UCSD-AML1 (cell line): ENCODE measurements around the gene CD37.

Experiments used
- DNase-seq: peaks from one replicate; lab custom pipeline; 2025; ENCODE audit not compliant: unreplicated experiment; lab: John Stamatoyannopoulos, UW

The CD37 gene

GRCh38 chr19:49344505-49345423 lies 9.6 kb downstream of the CD37 start:
- no peak for DNase-seq

GRCh38 chr19:49347191-49347590 lies 12.0 kb downstream of the CD37 start:
- no peak for DNase-seq

DNA sequence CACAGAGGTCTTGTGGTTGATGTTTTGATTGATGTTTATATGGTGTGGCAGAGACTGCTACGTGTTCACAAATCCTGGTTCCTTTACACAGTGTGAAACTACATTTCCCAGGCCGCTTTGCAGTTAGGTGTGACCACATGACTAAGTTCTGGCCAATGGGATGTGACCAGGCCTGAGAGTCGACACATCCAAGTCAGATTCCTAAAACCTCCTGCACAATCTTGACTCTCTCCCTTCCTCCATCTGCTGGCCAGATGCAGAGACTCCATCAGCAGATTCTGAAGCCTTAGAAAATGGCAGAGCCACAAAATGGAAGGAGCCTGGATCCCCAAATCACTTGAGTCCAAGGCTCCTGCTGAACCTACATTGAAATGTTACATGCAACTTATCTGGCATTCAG lies 12.6 kb downstream of the CD37 start:
- DNase-seq = peak; percentile 36

- DNase-seq = no peak
Observed at GRCh38 chr19:49348305-49349189, 13.3 kb downstream of the CD37 start.

GRCh38 chr19:49349567-49349966 lies 14.4 kb downstream of the CD37 start:
- no peak for DNase-seq

DNA sequence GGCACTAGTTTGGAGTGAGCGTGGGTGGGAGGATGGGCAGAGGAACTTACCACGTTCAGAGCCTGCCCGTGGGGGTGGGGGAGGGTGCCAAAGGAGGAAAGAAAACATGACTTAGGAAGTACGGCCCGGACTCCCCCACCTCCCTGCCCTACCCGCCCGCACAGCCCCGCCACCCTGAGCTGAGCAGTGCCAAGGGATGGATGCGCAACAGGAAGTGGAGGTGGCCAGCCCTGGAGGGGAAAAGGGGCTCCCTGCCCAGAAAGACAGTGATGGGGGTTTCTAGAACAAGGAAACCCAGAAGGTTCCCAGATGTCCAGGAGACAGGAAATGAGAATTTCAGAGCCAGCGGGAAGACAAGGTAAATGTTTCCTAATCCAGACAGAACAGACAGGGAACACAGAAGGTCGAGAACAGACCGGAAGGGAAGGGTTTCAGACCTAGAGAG lies 20.7 kb downstream of the CD37 start:
- DNase-seq = peak; percentile 77

- no peak for DNase-seq
Observed at GRCh38 chr19:49356382-49356781, 21.2 kb downstream of the CD37 start.

DNA sequence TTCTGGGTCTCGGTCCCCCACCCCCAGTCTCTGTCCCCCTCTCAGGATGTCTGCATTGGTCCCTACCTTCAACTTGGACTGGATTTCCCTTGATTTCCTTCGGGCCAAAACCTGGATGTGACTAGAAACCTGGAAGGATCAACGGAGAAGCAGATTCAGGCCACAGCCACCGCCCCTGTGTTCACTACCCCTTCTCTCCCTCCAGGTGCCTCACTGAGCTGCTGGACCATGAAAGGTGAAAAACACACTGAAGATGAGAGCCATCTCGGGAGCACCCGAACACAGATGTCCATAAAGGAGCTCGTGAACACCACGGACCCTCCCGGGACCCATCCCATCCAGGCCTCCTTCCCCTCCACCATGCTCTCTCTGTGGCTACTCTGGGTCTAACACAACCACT lies 22.0 kb downstream of the CD37 start:
- no peak for DNase-seq

DNA sequence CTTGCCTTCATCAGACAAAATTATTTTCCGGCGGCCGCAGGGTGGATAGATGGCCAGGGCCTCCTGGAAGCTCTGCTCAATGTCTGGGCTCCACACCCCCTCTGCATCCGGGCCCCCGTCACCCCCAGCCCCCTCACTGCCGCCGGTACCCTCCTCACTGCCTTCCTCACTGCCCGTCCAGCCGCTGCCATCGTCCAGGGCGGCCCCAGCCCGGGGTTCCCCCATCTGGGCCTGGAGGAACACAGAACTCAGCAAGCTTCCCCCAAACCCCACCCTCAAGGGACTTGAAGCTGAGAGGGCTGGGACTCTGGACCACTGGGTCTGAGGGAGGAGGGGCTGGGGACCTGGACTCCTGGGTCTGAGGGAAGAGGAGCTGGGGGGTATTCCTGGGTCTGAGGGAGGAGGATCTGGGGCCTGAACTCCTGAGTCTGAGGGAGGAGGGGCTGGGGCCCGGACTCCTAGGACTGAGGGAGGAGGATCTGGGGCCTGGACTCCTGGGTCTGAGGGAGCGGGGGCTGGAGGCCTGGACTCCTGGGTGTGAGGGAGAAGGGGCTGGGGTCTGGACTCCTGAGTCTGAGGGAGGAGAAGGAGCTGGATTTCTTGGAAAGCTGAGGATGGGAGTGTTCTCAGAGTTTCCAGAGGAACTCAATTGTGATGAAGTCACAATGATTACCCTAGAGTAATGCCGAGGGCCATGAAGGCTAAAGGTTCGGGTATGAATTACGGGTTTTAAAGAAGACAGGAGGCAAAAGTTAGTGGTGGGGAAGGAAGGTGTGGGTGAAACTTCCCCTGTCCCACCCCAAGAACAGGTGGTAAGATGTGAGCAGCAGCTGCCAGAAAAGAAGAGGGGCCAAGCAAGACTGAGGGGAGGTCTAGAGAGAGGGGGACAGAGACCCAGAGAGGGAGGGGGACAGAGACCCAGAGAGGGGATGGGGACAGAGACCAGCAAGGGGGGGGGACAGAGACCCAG lies 24.9 kb downstream of the CD37 start:
- no peak for DNase-seq

GRCh38 chr19:49361438-49362047 lies 26.3 kb downstream of the CD37 start:
- no peak for DNase-seq

GRCh38 chr19:49362048-49362928 lies 27.1 kb downstream of the CD37 start, which contains the start of gene TEAD2:
TEAD2 (minus strand) TSS chr19:49362416; CDS start chr19:49360075, 2,341 bp downstream.
- no peak for DNase-seq

- DNase-seq = no peak
Observed at GRCh38 chr19:49362929-49363267, 27.7 kb downstream of the CD37 start.

GRCh38 chr19:49363268-49364082 lies 28.3 kb downstream of the CD37 start, which contains the start of gene DKKL1:
DKKL1 (plus strand) TSS chr19:49363877; CDS start chr19:49363999, 122 bp downstream.
- DNase-seq = no peak

DNA sequence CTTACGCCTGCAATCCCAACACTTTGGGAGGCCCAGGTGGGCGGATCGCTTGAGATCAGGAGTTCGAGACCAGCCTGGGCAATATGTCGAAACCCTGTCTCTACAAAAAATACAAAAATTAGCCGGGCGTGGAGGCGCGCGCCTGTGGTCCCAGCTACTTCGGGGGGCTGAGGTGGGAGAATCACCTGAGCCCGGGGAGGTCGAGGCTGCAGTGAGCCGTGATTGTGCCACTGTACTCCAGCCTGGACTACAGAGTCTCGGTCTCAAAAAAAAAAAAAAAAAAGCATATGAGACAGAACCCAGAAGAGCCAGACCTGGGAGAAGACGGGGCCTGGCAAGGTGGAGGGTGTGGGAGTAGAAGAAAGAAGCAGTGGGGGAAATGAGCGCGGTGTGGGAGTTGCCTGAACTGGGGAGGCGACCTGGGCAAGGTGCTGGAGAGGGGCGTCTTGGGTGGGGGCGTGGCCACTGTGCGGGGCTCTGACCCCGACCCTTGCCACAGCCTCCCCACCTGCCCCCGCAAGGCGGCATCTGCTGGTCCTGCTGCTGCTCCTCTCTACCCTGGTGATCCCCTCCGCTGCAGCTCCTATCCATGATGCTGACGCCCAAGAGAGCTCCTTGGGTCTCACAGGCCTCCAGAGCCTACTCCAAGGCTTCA lies 29.0 kb downstream of the CD37 start:
- DNase-seq = no peak

DNA sequence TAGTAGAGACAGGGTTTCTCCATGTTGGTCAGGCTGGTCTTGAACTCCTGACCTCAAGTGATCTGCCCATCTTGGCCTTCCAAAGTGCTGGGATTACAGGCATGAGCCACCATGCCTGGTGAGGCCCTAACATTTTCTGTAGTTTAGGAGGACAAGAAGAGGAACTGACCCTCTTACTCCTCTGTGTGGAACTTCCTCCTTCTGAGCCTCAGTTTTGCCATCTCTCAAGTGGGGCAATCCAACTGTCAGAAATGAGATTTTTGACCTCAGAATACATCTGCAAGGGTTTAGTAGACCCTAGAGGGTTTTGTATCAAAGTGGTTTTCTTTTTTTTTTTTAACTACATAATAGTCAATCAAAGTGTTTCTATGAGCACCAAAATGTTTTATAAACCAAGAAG lies 30.9 kb downstream of the CD37 start:
- DNase-seq = no peak

DNA sequence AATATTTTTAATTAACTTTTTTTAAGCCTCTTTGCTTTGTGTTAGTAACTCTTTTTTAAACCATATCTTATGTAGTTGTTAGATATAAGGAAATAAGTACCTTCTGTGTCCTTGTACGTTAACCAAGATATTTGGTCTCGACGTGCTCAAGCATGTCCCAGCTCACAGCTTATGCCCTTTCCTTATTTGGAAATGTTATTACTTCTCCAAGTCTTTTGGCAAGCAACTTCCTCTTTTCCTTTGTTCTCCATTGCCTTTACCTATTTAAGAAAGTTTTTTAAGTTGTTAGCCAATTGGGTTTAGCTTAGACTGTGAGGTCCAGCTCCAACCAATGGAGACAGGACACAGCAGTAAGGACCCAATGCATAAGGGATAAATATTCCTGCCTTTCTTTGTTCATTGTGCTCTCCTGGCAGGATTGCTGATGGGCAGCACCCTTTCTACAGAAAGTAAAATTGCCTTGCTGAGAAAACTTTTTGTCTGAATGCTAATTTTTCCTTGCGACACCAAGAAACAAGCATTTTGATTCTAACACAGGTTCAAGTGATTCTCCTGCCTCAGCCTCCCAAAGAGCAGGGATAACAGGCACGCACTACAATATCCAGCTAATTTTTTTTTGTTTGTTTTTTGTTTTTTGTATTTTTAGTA lies 33.6 kb downstream of the CD37 start:
- DNase-seq = no peak

DNA sequence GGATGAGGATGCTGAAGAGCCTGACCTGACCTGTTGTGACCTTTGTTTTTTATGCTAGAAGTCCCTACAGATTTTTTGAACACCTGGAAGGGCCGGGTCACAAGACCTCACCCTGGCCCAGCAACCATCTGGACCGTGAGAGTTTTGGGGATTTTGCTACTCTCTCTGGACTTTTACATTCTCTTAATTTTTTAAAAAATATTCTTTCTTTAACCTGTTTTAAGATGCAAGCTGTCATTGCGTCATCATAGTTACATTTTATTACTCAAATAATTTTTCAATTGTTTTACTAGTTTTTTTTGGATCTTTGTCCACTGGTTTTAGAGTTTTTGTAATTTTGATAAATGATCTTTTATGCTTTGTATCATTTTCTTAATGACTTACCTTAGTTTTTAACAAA lies 36.0 kb downstream of the CD37 start:
- DNase-seq = no peak
